GM12801 (cell line): ENCODE results near the gene GREB1L.

Experiments
- CTCF ChIP-seq: IDR thresholded peaks from one replicate; pipeline ENCODE4 v1.5.1; 2011; ENCODE audit warnings: control low read depth; ENCODE audit not compliant: insufficient read length; ENCODE audit errors: extremely low read depth

The GREB1L gene

GRCh38 chr18:21557607-21558253, 315.7 kb downstream of the GREB1L start:
- no peak for TF ChIP-seq CTCF

- TF ChIP-seq CTCF, result no peak
These were observed 317.2 kb downstream of the GREB1L start for GRCh38 chr18:21559195-21559594.

- TF ChIP-seq CTCF, result no peak
These were observed 329.7 kb downstream of the GREB1L start for GRCh38 chr18:21571772-21572171.
